ENCODE measurements around the gene MAST1. TPM values are rescaled to one million over a fixed set of nuclear protein-coding genes. Genes with fewer than 3 reads are reported as not detected.

The MAST1 gene
- total and polyA plus RNA-seq, 4 donors: 0.08 to 0.54 (median 0.23) TPM

DNA sequence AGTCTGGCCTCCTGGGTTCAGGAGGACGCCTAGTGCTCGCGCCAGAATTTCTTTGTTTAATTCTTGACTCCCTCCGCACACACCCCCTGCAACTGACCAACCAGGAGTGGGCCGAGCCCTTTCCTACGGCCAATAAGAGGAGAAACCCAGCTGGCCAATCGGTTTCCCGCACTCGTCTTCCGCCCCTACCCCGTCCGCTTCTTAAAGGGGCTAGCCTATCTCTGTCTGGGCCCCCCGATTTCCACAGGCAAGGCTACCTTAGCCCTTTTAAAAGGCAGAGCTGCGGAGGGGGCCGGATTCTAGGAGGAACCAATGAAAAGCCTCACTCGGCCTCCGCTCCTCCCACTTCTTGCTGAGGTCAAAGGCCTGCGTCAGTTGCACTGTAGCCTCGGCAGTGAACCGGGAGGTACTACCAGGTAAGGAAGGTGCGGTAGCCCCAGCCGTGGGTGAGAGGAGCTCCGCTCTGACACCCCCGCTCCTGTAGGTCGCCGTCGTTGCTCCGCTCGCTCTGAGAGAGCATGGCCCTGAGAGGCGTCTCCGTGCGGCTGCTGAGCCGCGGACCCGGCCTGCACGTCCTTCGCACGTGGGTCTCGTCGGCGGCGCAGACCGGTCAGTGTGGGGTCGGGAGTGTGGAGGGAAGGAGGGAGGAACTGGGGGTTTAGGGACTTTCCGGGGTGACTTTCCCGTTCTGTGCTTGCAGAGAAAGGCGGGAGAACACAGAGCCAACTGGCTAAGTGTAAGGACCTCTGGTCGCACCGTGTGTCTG, 52.7 kb downstream of the MAST1 start, which contains the start of gene GCDH (continued):
- peak in 1 of 2 donors; percentile 86 for TF ChIP-seq EGR1 (IDR thresholded peaks at IDR 0.05; ENCODE audit: low read depth in 2 of 2)
- TF ChIP-seq TAF1 (conservative IDR thresholded peaks at IDR 0.05): peak; percentile 89
- TF ChIP-seq, protein P1, sequence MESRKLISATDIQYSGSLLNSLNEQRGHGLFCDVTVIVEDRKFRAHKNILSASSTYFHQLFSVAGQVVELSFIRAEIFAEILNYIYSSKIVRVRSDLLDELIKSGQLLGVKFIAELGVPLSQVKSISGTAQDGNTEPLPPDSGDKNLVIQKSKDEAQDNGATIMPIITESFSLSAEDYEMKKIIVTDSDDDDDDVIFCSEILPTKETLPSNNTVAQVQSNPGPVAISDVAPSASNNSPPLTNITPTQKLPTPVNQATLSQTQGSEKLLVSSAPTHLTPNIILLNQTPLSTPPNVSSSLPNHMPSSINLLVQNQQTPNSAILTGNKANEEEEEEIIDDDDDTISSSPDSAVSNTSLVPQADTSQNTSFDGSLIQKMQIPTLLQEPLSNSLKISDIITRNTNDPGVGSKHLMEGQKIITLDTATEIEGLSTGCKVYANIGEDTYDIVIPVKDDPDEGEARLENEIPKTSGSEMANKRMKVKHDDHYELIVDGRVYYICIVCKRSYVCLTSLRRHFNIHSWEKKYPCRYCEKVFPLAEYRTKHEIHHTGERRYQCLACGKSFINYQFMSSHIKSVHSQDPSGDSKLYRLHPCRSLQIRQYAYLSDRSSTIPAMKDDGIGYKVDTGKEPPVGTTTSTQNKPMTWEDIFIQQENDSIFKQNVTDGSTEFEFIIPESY (IDR thresholded peaks at IDR 0.05): no peak
- TF ChIP-seq CTCF (IDR thresholded peaks at IDR 0.05; ENCODE audit: low read depth, low read length, missing input control): peak; percentile 9

DNA sequence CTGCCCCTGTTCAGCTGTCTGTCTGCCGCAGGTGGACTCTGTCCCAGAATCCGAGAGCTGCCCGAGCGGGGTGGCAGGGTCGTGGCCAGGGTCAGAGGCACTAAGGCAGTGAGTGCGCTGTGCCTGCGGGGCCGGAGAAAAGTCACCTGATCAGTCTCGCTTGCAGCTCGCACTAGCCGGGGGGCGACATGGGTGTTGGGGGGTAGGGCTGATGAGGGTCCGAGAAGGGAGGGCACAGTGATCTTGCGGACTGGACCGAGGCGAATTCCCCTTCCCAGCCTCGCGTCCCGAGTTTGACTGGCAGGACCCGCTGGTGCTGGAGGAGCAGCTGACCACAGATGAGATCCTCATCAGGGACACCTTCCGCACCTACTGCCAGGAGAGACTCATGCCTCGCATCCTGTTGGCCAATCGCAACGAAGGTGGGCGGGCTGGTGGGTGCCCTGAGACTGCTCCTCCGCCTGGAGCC, 53.3 kb downstream of the MAST1 start:
- 5% methylated on average over 26 of the region's 26 CpGs for WGBS
- Histone ChIP-seq H3K4me1 (ENCODE audit: control insufficient read depth in 4 of 4, insufficient read depth in 4 of 4, low read length in 3 of 4) (peaks cover 6 to 32% (median 23%) of the 10 kb centered on the region in 4 donors), H3K27ac (ENCODE audit: low read depth in 1 of 2, low read length in 2 of 2) (peak overlapping the region; percentile 78 to 81), H3K9ac (ENCODE audit: low read depth in 1 of 2, low read length in 2 of 2) (peak overlapping the region; percentile 49 to 76), H3K27me3 (ENCODE audit: control insufficient read depth in 4 of 4, insufficient read depth in 4 of 4, low read length in 3 of 4) (no peaks in the 10 kb centered on the region), H3K36me3 (ENCODE audit: control insufficient read depth in 4 of 4, insufficient read depth in 3 of 4, low read depth in 1 of 4, low read length in 3 of 4) (peaks cover 6 to 24% (median 11%) of the 10 kb centered on the region in 4 donors), H3K9me3 (ENCODE audit: control insufficient read depth in 4 of 4, low read length in 3 of 4) (no peaks in the 10 kb centered on the region), H3K4me3 (ENCODE audit: low read depth in 1 of 3, low read length in 3 of 3) (peak overlapping the region; percentile 91 to 98 (median 92))
- TF ChIP-seq HNF4A (conservative IDR thresholded peaks at IDR 0.05): peak in 1 of 2 donors; percentile 73
- no peak for TF ChIP-seq TAF1 (conservative IDR thresholded peaks at IDR 0.05)
- TF ChIP-seq, protein P2, sequence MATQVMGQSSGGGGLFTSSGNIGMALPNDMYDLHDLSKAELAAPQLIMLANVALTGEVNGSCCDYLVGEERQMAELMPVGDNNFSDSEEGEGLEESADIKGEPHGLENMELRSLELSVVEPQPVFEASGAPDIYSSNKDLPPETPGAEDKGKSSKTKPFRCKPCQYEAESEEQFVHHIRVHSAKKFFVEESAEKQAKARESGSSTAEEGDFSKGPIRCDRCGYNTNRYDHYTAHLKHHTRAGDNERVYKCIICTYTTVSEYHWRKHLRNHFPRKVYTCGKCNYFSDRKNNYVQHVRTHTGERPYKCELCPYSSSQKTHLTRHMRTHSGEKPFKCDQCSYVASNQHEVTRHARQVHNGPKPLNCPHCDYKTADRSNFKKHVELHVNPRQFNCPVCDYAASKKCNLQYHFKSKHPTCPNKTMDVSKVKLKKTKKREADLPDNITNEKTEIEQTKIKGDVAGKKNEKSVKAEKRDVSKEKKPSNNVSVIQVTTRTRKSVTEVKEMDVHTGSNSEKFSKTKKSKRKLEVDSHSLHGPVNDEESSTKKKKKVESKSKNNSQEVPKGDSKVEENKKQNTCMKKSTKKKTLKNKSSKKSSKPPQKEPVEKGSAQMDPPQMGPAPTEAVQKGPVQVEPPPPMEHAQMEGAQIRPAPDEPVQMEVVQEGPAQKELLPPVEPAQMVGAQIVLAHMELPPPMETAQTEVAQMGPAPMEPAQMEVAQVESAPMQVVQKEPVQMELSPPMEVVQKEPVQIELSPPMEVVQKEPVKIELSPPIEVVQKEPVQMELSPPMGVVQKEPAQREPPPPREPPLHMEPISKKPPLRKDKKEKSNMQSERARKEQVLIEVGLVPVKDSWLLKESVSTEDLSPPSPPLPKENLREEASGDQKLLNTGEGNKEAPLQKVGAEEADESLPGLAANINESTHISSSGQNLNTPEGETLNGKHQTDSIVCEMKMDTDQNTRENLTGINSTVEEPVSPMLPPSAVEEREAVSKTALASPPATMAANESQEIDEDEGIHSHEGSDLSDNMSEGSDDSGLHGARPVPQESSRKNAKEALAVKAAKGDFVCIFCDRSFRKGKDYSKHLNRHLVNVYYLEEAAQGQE (IDR thresholded peaks at IDR 0.05): no peak
- TF ChIP-seq NR2F2 (IDR thresholded peaks at IDR 0.05): no peak
- no peak for TF ChIP-seq FOXA2 (IDR thresholded peaks at IDR 0.05)
- TF ChIP-seq GABPA (IDR thresholded peaks at IDR 0.05 in 1 of 2, conservative IDR thresholded peaks at IDR 0.05 in 1 of 2): no peak
- no peak for DNase-seq (ENCODE audit: low spot score)

DNA sequence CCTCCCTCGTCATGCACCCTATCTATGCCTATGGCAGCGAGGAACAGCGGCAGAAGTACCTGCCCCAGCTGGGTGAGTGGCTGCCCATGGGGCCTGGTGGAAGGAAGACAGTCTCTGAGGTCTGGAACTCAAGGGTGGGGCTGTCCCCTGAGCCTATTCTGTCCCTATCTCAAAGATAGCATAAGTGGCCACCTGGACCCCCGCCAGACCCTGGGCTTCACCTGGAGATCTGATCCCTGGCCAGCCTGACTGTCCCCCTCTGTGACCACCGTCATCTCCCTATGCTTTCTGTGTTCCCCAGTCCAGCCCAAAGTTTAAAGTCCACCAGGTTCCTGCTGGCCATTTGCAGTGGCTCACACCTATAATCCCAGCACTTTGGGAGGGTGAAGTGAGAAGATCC, 55.3 kb downstream of the MAST1 start:
- WGBS: 85% methylated on average over 5 of the region's 5 CpGs
- DNase-seq (ENCODE audit: low spot score): no peak
- Histone ChIP-seq H3K9ac (ENCODE audit: low read depth in 1 of 2, low read length in 2 of 2) (no peak overlapping the region), H3K4me3 (ENCODE audit: low read depth in 1 of 3, low read length in 3 of 3) (no peak overlapping the region), H3K36me3 (ENCODE audit: control insufficient read depth in 4 of 4, insufficient read depth in 3 of 4, low read depth in 1 of 4, low read length in 3 of 4) (peaks cover 10 to 43% (median 13%) of the 10 kb centered on the region in 4 donors), H3K4me1 (ENCODE audit: control insufficient read depth in 4 of 4, insufficient read depth in 4 of 4, low read length in 3 of 4) (peaks cover 6 to 32% (median 23%) of the 10 kb centered on the region in 4 donors), H3K27me3 (ENCODE audit: control insufficient read depth in 4 of 4, insufficient read depth in 4 of 4, low read length in 3 of 4) (no peaks in the 10 kb centered on the region), H3K9me3 (ENCODE audit: control insufficient read depth in 4 of 4, low read length in 3 of 4) (no peaks in the 10 kb centered on the region), H3K27ac (ENCODE audit: low read depth in 1 of 2, low read length in 2 of 2) (no peak overlapping the region)
- TF ChIP-seq GABPA (IDR thresholded peaks at IDR 0.05 in 1 of 2, conservative IDR thresholded peaks at IDR 0.05 in 1 of 2) (no peak), SP1 (IDR thresholded peaks at IDR 0.05) (no peak), MAX (IDR thresholded peaks at IDR 0.05) (no peak), HNF4A (conservative IDR thresholded peaks at IDR 0.05) (peak in 1 of 2 donors; percentile 53), TAF1 (conservative IDR thresholded peaks at IDR 0.05) (no peak), EGR1 (IDR thresholded peaks at IDR 0.05; ENCODE audit: low read depth in 2 of 2) (no peak)
